Endothelial cell of umbilical vein (primary cell): Measurements from ENCODE around the gene C1QTNF7. TPM values are rescaled to one million over a fixed set of nuclear protein-coding genes. Genes with fewer than 3 reads are reported as not detected.
A peak's percentile ranks its signal among the peaks of the same experiment; 100 is the strongest.

Source experiments
- BruUV-seq: library from RNA; stranded (reverse); fragments of 400-500 nt; replicated peaks from 2 replicates; lab custom pipeline; 2021; lab: Mats Ljungman, UMichigan
- CTCF ChIA-PET: fragments of 300-600, 350-600 bp; sonication (Branson Sonifier 250); formaldehyde crosslinking; loops from one replicate; lab custom pipeline; 2021; ENCODE audit warnings: antibody characterized with exemption, inconsistent platforms; lab: Charles Lee
- POLR2A ChIA-PET: fragments of 300-600, 350-600 bp; sonication (Branson Sonifier 250); formaldehyde crosslinking; loops from one replicate; lab custom pipeline; 2021; ENCODE audit warnings: antibody characterized with exemption, inconsistent platforms; lab: Charles Lee
- DNase-seq: peaks from one replicate; pipeline ENCODE4 v3.0.0-alpha.2; 2011; ENCODE audit warnings: low read depth, low spot score
- FAIRE-seq: peaks from 2 replicates; lab custom pipeline; 2011; peaks lifted over from hg19 to GRCh38; lab: Jason Lieb, UNC
- H2AFZ ChIP-seq: 2 replicates; pipeline ENCODE4 v1.6.0; 2012; ENCODE audit warnings: low read depth, low read length, control low read depth, inconsistent platforms
- H3K27ac ChIP-seq: 2 replicates; pipeline ENCODE4 v1.5.1; 2011; ENCODE audit warnings: low read depth, mild to moderate bottlenecking, control low read depth, low read length, moderate library complexity; ENCODE audit not compliant: insufficient read depth
- H3K27me3 ChIP-seq, 2 experiments: 2 replicates each; pipeline versions ENCODE4 v1.6.0 to v1.6.1; 2011; ENCODE audit warnings: low read length in 2 of 2, mixed read lengths in 1 of 2; ENCODE audit not compliant: control insufficient read depth in 2 of 2, insufficient read depth in 2 of 2
- H3K36me3 ChIP-seq, 2 experiments: 2 replicates in 1 of 2; 3 replicates in 1 of 2; pipeline ENCODE4 v1.5.1; 2011; ENCODE audit warnings: low read length in 2 of 2, mild to moderate bottlenecking in 1 of 2, moderate library complexity in 1 of 2; ENCODE audit not compliant: control insufficient read depth in 2 of 2, insufficient read depth in 2 of 2; ENCODE audit errors: extremely low read depth in 1 of 2
- H3K4me1 ChIP-seq: 3 replicates; pipeline ENCODE4 v1.5.1; 2011; ENCODE audit warnings: mild to moderate bottlenecking, low read length; ENCODE audit not compliant: control insufficient read depth, insufficient read depth; ENCODE audit errors: extremely low read depth
- H3K4me2 ChIP-seq: 2 replicates; pipeline ENCODE4 v1.6.1; 2011; ENCODE audit warnings: low read length, control low read depth, mixed read lengths; ENCODE audit not compliant: insufficient read depth
- H3K4me3 ChIP-seq, 3 experiments: fragments of 200-600 bp in 1 of 3; sonication (generic), shearing (Covaris generic) in 1 of 3; replicated peaks in 1 of 3; 2 replicates each; pipeline ENCODE4 v1.5.1; 2011 to 2016; ENCODE audit warnings: control low read depth in 3 of 3, low read length in 3 of 3, mild to moderate bottlenecking in 2 of 3, inconsistent platforms in 1 of 3, low read depth in 1 of 3, moderate library complexity in 1 of 3; ENCODE audit not compliant: insufficient read depth in 1 of 3
- H3K79me2 ChIP-seq: 2 replicates; pipeline ENCODE4 v1.6.0; 2012; ENCODE audit warnings: low read length, inconsistent platforms; ENCODE audit not compliant: control insufficient read depth, insufficient read depth
- H3K9ac ChIP-seq: replicated peaks from 2 replicates; pipeline ENCODE3; 2011; ENCODE audit warnings: low read length, control low read depth; ENCODE audit not compliant: insufficient read depth; ENCODE audit errors: extremely low read depth
- H3K9me1 ChIP-seq: replicated peaks from 3 replicates; pipeline ENCODE4 v1.6.0; 2011; ENCODE audit warnings: mild to moderate bottlenecking, low read length; ENCODE audit not compliant: control insufficient read depth, insufficient read depth; ENCODE audit errors: extremely low read depth
- H3K9me3 ChIP-seq: replicated peaks from 2 replicates; pipeline ENCODE4 v1.5.1; 2012; ENCODE audit warnings: low read length, inconsistent platforms; ENCODE audit not compliant: control insufficient read depth, insufficient read depth
- H4K20me1 ChIP-seq: replicated peaks from 2 replicates; pipeline ENCODE3; 2011; ENCODE audit warnings: mild to moderate bottlenecking, low read length; ENCODE audit not compliant: control insufficient read depth, insufficient read depth; ENCODE audit errors: extremely low read depth
- EZH2 ChIP-seq: IDR thresholded peaks from 2 replicates; pipeline ENCODE4 v1.6.1; 2012; ENCODE audit warnings: borderline replicate concordance, low read depth, mild to moderate bottlenecking, moderate library complexity, low read length, inconsistent platforms; ENCODE audit not compliant: severe bottlenecking
- FOS ChIP-seq: IDR thresholded peaks from 2 replicates; pipeline ENCODE4 v1.6.1; 2011; ENCODE audit warnings: mild to moderate bottlenecking, low read length, moderate library complexity, borderline replicate concordance; ENCODE audit not compliant: insufficient read depth
- GATA2 ChIP-seq: IDR thresholded peaks from 2 replicates; pipeline ENCODE4 v1.7.0; 2011; ENCODE audit warnings: low read depth, mild to moderate bottlenecking, moderate library complexity, mixed read lengths, low read length; ENCODE audit not compliant: insufficient read length, insufficient read depth
- JUN ChIP-seq: IDR thresholded peaks from 2 replicates; pipeline ENCODE4 v1.6.1; 2011; ENCODE audit warnings: borderline replicate concordance, low read depth; ENCODE audit not compliant: insufficient read length, insufficient read depth
- MYC ChIP-seq: IDR thresholded peaks from one replicate; pipeline ENCODE4 v1.6.1; 2011; ENCODE audit warnings: mild to moderate bottlenecking, low read depth, low read length
- POLR2A ChIP-seq: IDR thresholded peaks from 2 replicates; pipeline ENCODE4 v1.6.1; 2012; ENCODE audit warnings: low read depth, mild to moderate bottlenecking, control low read depth, low read length
- POLR2AphosphoS5 ChIP-seq: IDR thresholded peaks from 2 replicates; pipeline ENCODE4 v1.6.1; 2012; ENCODE audit warnings: low read depth, mild to moderate bottlenecking, control low read depth, low read length, moderate library complexity; ENCODE audit not compliant: insufficient read depth
- dilution Hi-C: fragments of 300-500 bp; cut with MboI; formaldehyde crosslinking; loops from one replicate; pipeline ENCODE4 v1.15.0; 2019; ENCODE audit warnings: low sequenced_read_pairs; ENCODE audit not compliant: extremely low pct_ligation_motif_present
- intact Hi-C: fragments of 100-400 bp; cut with micrococcal nuclease; formaldehyde crosslinking; loops from one replicate; pipeline ENCODE4 v1.10.0; 2022
- polyA plus RNA-seq, 4 experiments: library from polyadenylated mRNA; depleted of rRNA in 3 of 4; stranded (reverse) in 3 of 4; unstranded in 1 of 4; fragments of >200 nt; gene quantifications; 2 replicates each; pipeline versions ENCODE4 v1.2.1 to v1.2.3, GENCODE V29; 2011 to 2012; ENCODE audit warnings: missing spikeins in 1 of 4
- total RNA-seq: library from RNA; stranded (reverse); gene quantifications from 2 replicates; pipeline ENCODE4 v1.2.3, GENCODE V29; 2021
- TF ChIP-seq, protein P1 (sequence below), 2 donors: IDR thresholded peaks; 1 replicate in 1 of 2; 2 replicates in 1 of 2; pipeline ENCODE4 v1.5.1; 2011; ENCODE audit warnings: low read length in 2 of 2, mild to moderate bottlenecking in 2 of 2, moderate library complexity in 2 of 2, control low read depth in 1 of 2, inconsistent platforms in 1 of 2, low read depth in 1 of 2; ENCODE audit not compliant: insufficient read depth in 1 of 2; ENCODE audit errors: extremely low read depth in 1 of 2
- TF ChIP-seq, protein P2 (sequence below): IDR thresholded peaks from 2 replicates; pipeline ENCODE4 v1.6.1; 2011; ENCODE audit not compliant: insufficient read depth, insufficient read length

C1QTNF7 gene
- total and polyA plus RNA-seq, 2 donors (not counting 3 experiments of a cell fraction or from before 2014, with no cell fraction given) = not detected

GRCh38 chr4:15396157-15396800 is 31.6 kb upstream of the C1QTNF7 start:
- Histone ChIP-seq H3K4me3 (no peak overlapping the region), H3K27ac (no peak overlapping the region), H3K9me3 (no peaks in the 10 kb centered on the region), H4K20me1 (no peaks in the 10 kb centered on the region), H3K9me1 (no peaks in the 10 kb centered on the region), H2AFZ (no peak overlapping the region), H3K36me3 (no peaks in the 10 kb centered on the region), H3K4me2 (no peak overlapping the region), H3K27me3 (no peaks in the 10 kb centered on the region), H3K4me1 (no peaks in the 10 kb centered on the region), H3K79me2 (no peaks in the 10 kb centered on the region), H3K9ac (no peak overlapping the region)
- intact Hi-C loops = loop anchor here (1.0 to 2.0 kb wide), 3 partner anchors 157 to 1740 kb away; no protein-coding TSS in a partner anchor
- BruUV-seq = no TSS peak
- dilution Hi-C loops = no loop called here
- FAIRE-seq (peak; percentile 79), DNase-seq (peak; percentile 45)
- no peak for TF ChIP-seq JUN
- TF ChIP-seq, protein P1, sequence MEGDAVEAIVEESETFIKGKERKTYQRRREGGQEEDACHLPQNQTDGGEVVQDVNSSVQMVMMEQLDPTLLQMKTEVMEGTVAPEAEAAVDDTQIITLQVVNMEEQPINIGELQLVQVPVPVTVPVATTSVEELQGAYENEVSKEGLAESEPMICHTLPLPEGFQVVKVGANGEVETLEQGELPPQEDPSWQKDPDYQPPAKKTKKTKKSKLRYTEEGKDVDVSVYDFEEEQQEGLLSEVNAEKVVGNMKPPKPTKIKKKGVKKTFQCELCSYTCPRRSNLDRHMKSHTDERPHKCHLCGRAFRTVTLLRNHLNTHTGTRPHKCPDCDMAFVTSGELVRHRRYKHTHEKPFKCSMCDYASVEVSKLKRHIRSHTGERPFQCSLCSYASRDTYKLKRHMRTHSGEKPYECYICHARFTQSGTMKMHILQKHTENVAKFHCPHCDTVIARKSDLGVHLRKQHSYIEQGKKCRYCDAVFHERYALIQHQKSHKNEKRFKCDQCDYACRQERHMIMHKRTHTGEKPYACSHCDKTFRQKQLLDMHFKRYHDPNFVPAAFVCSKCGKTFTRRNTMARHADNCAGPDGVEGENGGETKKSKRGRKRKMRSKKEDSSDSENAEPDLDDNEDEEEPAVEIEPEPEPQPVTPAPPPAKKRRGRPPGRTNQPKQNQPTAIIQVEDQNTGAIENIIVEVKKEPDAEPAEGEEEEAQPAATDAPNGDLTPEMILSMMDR (IDR thresholded peaks at IDR 0.05; ENCODE audit: extremely low read depth in 1 of 2, insufficient read depth in 1 of 2, low read depth in 1 of 2, low read length in 2 of 2) = peak; percentile 50 to 67
- POLR2A ChIA-PET = no interaction called here
- CTCF ChIA-PET = interaction anchor here (0.6 to 3.0 kb wide), 19 partner anchors 10 to 1741 kb away, joined by 3 to 32 read pairs (median 4); no protein-coding TSS in a partner anchor

DNA sequence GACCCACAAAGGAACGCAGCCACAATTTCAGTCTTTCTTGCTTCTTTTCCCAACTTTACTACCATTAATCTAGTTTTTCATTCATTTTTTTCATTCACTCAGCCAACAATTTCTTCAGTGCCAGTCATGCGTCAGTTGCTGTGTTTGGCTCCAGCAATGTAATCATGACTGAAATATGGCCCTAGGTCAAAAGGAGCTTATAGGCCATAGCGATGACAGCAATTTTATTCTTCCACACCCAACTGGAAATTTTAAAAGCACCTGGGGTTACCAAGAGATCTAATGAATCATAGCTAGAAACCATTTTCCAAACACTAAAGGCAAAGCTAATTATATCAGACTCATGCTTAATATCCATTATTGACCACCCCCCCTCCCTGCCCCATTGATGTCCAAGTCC is 29.8 kb upstream of the C1QTNF7 start:
- ChIA-PET CTCF (interaction anchor here (2.1 to 3.0 kb wide), 6 partner anchors 8 to 1742 kb away, joined by 7 to 32 read pairs (median 15); no protein-coding TSS in a partner anchor), POLR2A (no interaction called here)
- H3K9ac ChIP-seq = no peak overlapping the region
- no peaks in the 10 kb centered on the region for H3K4me1 ChIP-seq
- no peak overlapping the region for H3K4me2 ChIP-seq
- no peak for TF ChIP-seq POLR2AphosphoS5
- TF ChIP-seq, protein P2, sequence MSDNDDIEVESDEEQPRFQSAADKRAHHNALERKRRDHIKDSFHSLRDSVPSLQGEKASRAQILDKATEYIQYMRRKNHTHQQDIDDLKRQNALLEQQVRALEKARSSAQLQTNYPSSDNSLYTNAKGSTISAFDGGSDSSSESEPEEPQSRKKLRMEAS = no peak
- TF ChIP-seq, protein P1 (IDR thresholded peaks at IDR 0.05; ENCODE audit: extremely low read depth in 1 of 2, insufficient read depth in 1 of 2, low read depth in 1 of 2, low read length in 2 of 2) = no peak
- no peak for TF ChIP-seq FOS
- no peak for TF ChIP-seq POLR2A
- no peak for TF ChIP-seq GATA2
- no peak for TF ChIP-seq JUN
- TF ChIP-seq EZH2 = no peak
- no peak for TF ChIP-seq MYC
- H3K27me3 ChIP-seq = no peaks in the 10 kb centered on the region
- no peaks in the 10 kb centered on the region for H4K20me1 ChIP-seq
- intact Hi-C loops (no loop called here), dilution Hi-C loops (no loop called here)
- no peaks in the 10 kb centered on the region for H3K36me3 ChIP-seq
- H2AFZ ChIP-seq = no peak overlapping the region
- BruUV-seq = no TSS peak
- no peaks in the 10 kb centered on the region for H3K9me3 ChIP-seq
- DNase-seq (no peak), FAIRE-seq (no peak)
- H3K27ac ChIP-seq = no peak overlapping the region
- no peaks in the 10 kb centered on the region for H3K9me1 ChIP-seq
- H3K4me3 ChIP-seq = no peak overlapping the region
- H3K79me2 ChIP-seq = no peaks in the 10 kb centered on the region
